ENCODE measurements around the gene NOTCH1.

DNA sequence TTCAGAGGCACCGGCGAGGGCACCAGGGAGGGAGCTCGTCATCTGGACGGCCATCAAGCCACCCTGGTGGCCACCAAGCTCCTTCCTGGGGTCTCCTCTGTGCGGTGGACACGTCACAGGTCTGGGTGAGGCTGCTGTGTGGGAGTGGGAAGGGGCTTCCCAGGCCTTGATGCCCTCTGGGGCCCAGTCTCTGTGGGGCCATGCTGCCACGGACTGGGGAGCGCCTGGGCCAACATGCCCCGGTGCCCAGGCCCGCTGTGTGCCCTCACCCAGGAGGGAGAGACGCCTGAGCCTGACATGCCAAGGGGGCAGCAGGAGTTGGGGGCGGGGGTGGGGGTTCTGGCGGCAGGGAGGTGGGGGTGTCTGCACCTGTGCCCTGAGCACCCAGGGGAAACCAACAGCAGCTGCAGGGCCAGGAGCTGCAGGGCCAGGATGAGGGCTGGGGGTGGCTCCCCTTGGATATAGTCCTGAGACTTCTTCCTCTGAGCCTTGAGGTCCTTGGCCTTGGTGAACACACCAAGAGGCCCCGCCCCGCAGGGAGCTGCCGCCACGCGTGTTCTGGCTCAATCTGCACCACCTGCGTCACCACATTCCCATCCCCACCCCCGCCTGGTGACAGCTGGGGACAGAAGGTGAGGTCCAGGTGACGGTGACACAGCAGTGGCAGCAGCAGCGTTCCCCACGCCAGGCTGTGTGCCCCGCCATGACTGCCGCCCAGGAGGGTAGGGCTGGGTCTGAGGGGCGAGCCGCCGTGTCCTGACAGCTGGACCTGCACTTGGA lies 47.7 kb downstream of the NOTCH1 start:
- TF ChIP-seq POLR2A (IDR thresholded peaks at IDR 0.05; ENCODE audit: low read depth, low read length): no peak
- no peak for TF ChIP-seq POLR2AphosphoS5 (IDR thresholded peaks at IDR 0.05; ENCODE audit: low read depth, low read length)
- no peak for TF ChIP-seq TAF1 (IDR thresholded peaks at IDR 0.05; ENCODE audit: borderline replicate concordance, low read depth, low read length)

Data from GM12892 (cell line).